ENCODE data around the gene PLPPR3.
"Not testable (repeated sequence)": the region's sequence is repeated elsewhere in the genome, so short reads cannot be mapped to it uniquely, and the experiment has no call there.

The PLPPR3 gene

DNA sequence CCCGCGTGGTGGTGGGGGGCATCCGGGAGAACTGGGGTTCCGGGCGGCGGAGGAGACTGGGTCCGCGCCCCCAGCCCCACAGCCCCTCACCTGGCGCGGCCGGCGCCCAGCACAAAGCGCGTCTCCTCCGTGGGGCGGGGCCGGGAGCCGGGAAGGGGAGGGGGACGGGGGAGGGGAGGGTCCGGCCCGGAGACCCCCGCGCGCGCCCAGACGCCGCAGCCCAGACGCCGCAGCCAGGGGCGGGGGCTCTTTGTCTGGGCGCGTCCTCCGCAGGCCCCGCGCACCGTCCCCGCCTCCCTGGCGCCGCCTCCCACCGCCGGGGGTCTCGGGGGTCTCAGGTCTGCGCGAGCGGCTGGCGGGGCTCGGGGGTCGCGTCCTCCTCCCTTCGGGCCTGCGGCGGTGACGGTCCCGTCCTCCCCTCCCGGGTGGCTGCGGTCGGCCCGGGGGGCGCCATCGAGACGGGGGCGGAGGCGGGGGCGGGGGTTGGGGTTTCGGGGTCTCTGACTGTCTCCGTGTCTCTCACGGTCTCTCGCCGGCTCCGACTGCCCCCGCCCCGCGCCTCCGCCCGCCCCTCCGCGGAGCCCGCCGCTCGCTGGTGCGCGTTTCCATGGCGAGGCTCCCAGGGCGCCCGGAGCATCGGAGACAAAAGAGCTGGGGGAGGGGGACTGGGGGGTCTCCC, at the start of gene PLPPR3:
TSS of gene PLPPR3 (minus strand) at position 131 of the 679 bp plus-strand sequence. CDS start 396 bp downstream, outside the sequence.
- no peak for DNase-seq (ENCODE audit: low read depth)

DNA sequence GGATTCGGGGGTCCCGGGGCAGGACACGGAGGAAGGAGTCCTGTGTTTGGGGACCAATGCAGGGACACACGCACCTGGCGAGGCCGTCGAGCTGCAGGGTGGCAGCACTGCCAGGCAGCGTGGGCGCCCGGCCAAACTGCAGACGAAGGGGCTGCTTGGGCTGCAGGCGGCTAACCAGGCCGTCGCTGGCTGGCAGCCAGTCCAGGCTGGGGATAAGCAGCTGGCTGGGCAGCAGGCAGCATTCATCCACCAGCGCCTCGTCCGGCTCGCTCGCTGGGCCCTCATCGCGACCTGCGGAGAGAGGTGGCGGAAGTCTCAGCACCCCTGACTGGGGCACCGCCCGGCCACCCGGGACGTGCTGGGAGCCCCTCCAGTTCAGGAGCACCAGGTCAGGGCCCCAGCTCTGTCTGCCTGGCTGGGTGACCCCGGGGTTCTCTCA, 49.2 kb upstream of the PLPPR3 start:
- no peak for DNase-seq (ENCODE audit: low read depth)

DNA sequence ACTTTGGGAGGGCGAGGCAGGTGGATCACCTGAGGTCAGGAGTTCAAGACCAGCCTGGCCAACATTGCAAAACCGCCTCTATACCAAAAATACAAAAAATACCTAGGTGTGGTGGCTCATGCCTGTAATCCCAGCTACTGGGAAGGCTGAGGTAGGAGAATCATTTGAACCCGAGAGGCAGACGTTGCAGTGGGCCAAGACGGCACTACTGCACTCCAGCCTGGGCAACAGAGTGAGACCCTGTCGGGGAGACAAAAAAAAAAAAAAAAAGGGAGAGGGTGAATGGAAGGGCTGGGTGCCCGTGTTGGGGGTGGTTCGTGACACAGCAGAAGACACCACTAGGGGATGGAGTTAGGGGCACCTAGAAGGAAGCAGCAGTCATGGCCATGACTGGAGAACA, 48.6 kb upstream of the PLPPR3 start:
- no peak for DNase-seq (ENCODE audit: low read depth)

DNA sequence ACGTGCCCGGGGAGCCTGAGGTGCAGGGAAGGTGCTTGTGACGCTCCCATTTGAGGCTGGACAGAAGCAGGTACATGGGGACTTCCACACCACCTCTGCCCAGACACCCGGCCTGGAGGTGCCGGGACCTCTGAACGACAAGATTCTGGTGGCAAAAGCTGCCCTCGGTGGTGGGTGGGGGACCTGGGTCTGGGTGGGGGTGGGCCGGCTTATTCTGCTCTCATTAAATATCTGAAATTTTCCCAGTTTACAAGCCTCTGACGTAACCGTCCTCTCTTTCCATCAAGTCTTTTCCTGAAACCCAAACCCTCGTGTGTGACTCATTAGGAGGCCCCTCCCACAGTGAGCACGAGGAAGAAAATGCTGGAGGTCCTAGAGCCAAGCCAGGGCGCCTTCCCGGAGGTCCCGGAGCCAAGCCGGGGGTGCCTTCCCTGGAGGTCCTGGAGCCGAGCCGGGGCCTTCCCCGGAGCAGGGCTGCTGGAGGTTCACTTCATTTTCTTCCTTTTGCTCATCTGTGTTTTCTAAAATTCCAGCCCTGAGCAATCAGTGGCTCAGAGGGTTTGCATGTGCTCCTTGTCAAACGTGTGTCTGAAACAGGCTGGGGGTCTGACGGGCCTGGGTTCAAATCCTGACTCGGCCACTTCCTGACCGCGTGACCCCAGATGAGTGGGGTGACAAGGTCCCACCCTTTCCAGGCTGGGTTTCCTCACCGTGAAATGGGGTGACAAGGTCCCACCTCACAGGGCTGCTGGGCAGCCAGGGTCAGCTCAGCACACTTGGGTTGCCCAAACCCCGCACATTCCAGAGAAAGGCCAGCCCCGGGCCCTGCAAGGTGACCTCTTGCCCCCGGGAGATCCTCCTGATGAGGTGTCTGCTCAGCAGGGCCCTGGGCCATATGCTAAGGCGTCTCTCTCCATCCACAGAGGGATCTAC, 47.8 kb upstream of the PLPPR3 start:
- peak; percentile 92 for DNase-seq (ENCODE audit: low read depth)

DNA sequence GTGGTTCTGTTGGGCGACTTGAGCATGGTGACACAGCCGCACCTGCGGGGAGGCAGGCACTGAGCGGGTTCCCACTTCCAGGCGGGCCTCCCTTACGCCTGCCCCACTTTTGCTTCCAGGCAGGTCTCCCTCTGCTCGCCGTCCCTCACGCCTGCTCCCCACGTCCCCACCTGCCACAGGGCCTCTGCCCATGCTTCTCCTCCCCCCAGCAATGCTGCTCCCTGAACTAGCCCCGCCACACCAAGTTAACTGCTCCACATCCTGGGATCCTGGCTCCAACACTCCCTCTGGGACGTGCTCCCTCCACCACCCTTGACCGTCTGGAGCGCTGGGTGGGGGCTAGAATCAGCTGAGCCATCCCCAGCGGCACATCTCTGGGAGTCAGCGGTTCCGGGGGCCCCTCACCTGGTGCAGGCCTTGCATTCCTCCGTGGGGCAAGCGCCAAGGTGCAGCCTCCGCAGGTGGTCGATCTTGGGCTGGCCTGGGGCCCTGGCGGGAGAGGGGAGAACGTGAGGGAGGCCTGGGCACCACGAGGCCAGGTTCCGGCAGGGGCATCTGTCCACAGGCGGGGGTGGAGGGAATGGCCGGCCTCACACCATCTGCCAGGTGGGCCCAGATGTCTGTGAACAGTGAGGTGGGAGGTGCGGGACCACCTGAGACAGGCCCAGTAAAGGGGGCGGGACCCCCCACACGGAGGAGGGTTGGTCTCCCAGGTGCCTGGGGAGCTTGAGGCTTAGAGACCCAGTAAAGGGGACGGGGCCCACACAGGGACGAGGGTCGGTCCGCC, 46.9 kb upstream of the PLPPR3 start:
- no peak for DNase-seq (ENCODE audit: low read depth)

GRCh38 chr19:867855-868457, 46.2 kb upstream of the PLPPR3 start:
- no peak for DNase-seq (ENCODE audit: low read depth)

- DNase-seq (ENCODE audit: low read depth) = no peak
Measured at GRCh38 chr19:867301-867793, 45.6 kb upstream of the PLPPR3 start.

DNA sequence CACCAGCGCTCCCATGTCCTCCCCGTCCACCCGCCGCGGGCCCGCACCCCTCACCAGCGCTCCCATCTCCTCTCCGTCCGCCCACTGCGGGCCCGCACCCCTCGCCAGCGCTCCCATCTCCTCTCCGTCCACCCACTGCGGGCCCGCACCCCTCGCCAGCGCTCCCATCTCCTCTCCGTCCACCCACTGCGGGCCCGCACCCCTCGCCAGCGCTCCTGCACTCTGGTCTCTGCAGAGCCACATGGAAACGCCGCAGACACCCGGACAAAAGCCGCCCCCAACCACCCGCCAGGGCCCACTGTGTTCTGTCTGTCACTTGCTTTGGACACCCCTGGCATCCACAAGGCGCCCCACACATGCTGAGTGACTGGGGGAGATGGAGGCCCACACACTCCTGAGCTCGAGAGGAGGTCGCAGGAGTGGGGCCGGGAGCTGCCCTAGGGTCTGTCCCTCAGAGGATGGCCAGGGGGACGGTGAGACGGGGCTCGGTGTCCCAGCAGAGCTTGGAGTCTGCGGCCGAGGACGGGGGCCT, 45.1 kb upstream of the PLPPR3 start:
- DNase-seq (ENCODE audit: low read depth) = no peak

GRCh38 chr19:863315-863620, 41.5 kb upstream of the PLPPR3 start:
- DNase-seq (ENCODE audit: low read depth) = no peak

DNA sequence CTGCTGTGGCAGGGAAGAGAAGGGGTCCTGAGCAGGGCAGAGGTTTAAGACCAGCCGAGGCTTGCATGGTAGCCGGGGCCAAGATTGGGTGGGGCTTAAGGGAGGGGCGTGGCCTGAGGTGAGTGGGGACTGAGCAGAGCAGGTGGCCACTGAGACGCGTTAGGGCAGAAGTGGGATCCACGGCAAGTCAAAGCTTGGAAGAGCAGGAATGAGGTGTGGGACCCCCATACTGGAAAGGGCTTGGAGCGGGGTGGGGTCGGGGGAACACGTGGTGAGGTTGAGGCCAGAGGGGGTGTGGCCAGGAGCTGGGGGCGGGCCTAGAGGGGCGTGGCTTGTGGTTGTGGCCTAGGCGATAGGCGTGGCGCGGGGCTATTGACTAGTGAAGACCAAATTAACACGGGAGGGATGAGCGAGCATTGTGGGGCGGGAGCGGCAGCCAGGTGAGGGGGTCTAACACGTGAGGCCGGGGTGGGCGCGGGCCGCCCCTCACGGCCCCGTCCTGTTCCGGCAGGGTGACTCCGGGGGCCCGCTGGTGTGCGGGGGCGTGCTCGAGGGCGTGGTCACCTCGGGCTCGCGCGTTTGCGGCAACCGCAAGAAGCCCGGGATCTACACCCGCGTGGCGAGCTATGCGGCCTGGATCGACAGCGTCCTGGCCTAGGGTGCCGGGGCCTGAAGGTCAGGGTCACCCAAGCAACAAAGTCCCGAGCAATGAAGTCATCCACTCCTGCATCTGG, 41.0 kb upstream of the PLPPR3 start:
- no peak for DNase-seq (ENCODE audit: low read depth)

DNA sequence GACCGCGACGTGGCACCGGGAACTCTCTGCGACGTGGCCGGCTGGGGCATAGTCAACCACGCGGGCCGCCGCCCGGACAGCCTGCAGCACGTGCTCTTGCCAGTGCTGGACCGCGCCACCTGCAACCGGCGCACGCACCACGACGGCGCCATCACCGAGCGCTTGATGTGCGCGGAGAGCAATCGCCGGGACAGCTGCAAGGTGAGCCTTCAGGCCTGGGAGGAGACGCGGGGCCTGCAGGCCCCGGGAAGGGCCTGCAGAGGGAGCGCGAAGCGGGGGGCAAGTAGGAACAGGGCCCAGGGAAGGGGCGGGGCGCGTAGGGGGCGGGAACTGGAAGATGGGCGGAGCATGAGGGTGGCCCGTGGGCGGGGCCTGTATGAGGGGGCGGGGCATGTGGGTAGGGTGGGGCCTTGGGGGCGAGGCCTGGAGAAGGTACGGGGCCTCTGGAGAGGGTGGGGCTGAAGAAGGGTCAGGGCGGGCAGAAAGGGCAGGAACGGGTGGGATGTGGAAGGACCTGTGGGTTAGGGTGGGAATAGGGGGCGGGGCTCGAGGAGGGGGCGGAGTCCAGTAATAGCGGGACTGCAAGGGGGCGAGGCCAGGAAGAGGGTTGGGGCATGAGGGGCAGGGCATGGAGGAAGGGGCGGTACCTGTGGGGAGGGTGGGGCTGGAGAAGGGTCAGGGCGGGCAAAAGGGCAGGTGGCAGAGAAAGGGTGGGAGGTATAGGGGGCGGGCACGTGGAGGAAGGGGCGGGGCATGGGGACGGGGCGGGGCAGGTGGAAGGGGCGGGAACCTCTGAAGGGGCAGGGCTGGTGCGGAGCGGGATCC, 40.2 kb upstream of the PLPPR3 start:
- DNase-seq (ENCODE audit: low read depth) = no peak

GRCh38 chr19:861141-861755, 39.5 kb upstream of the PLPPR3 start:
- DNase-seq (ENCODE audit: low read depth) = no peak

DNA sequence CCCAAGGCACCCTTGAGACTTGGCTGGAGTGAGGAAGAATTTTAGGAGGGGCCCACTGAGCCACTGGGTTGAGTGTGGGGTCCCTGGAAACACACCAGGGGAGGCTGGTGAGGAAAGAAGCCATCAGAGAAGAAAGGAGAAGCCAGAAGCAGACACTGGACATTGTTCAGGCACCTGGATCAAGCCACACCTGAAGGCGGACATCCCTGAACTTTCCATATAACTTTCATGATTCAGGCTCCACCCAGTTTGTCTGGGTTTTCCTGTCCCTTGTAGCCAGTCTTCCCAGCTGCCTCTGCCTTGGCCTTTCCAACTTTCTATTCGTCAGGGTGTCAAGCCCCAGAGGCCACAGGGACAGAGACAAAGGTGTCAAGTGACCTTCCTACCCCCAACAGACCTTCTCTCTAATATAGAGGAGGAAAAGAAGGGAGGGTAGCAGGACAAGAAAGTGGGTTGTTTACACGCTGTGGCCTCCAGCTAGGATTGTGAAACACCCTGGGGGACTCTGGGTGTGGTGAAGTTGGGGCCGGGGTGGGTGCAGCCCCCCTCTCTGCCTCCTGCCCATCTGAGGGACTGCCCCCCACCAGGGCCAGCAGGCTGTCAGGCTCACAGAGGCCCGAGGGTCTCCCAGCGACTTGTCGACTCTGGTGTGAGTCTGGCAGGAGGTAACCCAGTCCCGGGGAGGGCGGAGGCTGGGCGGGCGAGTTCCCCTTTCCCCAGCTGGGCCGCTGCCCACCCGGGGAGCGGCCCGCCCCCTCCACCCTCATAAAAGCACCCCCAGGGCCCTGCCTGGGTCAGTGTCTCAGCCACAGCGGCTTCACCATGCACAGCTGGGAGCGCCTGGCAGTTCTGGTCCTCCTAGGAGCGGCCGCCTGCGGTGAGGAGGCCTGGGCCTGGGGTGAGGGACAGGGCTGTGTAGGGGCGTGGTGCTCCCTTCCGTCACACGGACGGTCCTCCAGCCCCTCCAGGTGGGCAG, 37.4 kb upstream of the PLPPR3 start, which contains the start of gene CFD:
TSS of gene CFD (plus strand) at position 797 of the 976 bp plus-strand sequence. CDS start at position 823, 26 bp downstream.
- DNase-seq (ENCODE audit: low read depth) = no peak

GRCh38 chr19:858284-858683, 36.5 kb upstream of the PLPPR3 start:
- DNase-seq (ENCODE audit: low read depth) = no peak

DNA sequence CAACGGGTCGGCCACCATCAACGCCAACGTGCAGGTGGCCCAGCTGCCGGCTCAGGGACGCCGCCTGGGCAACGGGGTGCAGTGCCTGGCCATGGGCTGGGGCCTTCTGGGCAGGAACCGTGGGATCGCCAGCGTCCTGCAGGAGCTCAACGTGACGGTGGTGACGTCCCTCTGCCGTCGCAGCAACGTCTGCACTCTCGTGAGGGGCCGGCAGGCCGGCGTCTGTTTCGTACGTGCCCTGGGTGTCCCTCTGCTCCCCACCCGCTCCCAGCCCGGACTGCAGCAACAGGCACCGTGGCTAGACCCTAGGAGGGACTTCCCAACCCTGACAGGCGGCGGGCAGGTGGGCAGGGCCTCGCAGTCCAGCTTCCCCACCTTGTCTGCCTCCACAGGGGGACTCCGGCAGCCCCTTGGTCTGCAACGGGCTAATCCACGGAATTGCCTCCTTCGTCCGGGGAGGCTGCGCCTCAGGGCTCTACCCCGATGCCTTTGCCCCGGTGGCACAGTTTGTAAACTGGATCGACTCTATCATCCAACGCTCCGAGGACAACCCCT, 33.9 kb upstream of the PLPPR3 start:
- DNase-seq (ENCODE audit: low read depth) = no peak

- DNase-seq (ENCODE audit: low read depth) = no peak
Measured at GRCh38 chr19:855142-855541, 33.4 kb upstream of the PLPPR3 start.

DNA sequence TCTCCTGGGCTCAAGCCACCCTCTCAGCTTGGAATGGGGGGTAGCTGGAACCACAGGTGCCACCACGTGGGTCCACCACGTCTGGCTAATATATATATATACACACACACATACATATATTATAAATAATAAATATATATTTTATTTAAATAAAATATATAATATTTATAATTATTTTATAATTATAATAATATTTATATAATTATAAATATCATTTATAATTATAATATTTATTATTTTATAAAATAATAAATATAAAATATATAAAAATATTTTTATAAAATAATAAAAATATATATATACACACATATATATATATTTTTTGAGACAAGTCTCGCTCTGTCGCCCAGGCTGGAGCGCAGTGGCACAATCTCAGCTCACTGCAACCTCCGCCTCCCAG, 32.8 kb upstream of the PLPPR3 start:
- DNase-seq (ENCODE audit: low read depth) = no peak

DNA sequence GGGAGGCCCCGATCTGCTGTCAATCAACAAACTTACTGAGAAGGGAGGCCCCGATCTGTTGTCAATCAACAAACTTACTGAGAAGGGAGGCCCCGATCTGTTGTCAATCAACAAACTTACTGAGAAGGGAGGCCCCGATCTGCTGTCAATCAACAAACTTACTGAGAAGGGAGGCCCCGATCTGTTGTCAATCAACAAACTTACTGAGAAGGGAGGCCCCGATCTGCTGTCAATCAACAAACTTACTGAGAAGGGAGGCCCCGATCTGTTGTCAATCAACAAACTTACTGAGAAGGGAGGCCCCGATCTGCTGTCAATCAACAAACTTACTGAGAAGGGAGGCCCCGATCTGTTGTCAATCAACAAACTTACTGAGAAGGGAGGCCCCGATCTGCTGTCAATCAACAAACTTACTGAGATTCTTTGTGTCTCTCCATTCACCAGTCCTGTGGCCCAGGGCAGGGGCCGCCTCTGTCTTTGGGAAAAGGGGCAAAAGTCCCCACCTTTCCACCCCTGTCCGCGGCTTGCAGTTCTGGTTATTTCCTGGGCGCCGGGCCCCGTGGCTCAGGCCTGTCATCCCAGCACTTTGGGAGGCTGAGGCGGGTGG, 32.0 kb upstream of the PLPPR3 start:
- not testable (repeated sequence) for DNase-seq (ENCODE audit: low read depth)

Measured in GM04504 (cell line).